HCT116 (cell line): ENCODE data around the gene COL9A3. TPM values are rescaled to one million over a fixed set of nuclear protein-coding genes. Genes with fewer than 3 reads are reported as not detected.

Source experiments
- ATAC-seq: fragments of 200-7000 bp; cut with Tn5 transposase; 2 replicates; pipeline ENCODE4 v1.9.1; 2020; ENCODE audit warnings: mild to moderate bottlenecking, moderate library complexity
- BruUV-seq: library from RNA; stranded (reverse); fragments of 400-500 nt; replicated peaks from 2 replicates; lab custom pipeline; 2021; lab: Mats Ljungman, UMichigan
- CTCF ChIA-PET: fragments of 300-600 bp; sonication (Branson Sonifier 250); formaldehyde crosslinking; loops from one replicate; lab custom pipeline; 2021; ENCODE audit warnings: antibody characterized with exemption; lab: Charles Lee
- POLR2A ChIA-PET: fragments of 300-600, 350-600 bp; sonication (Branson Sonifier 250); formaldehyde crosslinking; loops from one replicate; lab custom pipeline; 2021; ENCODE audit warnings: antibody characterized with exemption; lab: Charles Lee
- RAD21 ChIA-PET, 2 experiments: fragments of 300-600 bp; sonication (Branson Sonifier 250); formaldehyde crosslinking; loops; one replicate each; lab custom pipeline; 2023; ENCODE audit warnings: low total read pairs in 2 of 2; ENCODE audit not compliant: uncharacterized antibody in 2 of 2, unreplicated experiment in 2 of 2, low non-redundant PET in 1 of 2; lab: Charles Lee
- DNase-seq: peaks from one replicate; pipeline ENCODE4 v3.0.0-alpha.2; 2010; ENCODE audit warnings: low read depth, low spot score
- H2AFZ ChIP-seq: fragments of 200-600 bp; shearing (Covaris generic), sonication (generic); 2 replicates; pipeline ENCODE4 v1.6.1; 2017; ENCODE audit warnings: low read depth, mixed run types, mixed read lengths, antibody characterized with exemption, low read length; ENCODE audit not compliant: poor library complexity, severe bottlenecking
- H3K27ac ChIP-seq: 2 replicates; pipeline ENCODE4 v1.5.1; 2012; ENCODE audit warnings: low read depth, low read length
- H3K27me3 ChIP-seq: fragments of 200-600 bp; sonication (generic); 2 replicates; pipeline ENCODE4 v1.6.1; 2016; ENCODE audit warnings: mixed run types, low read length, mixed read lengths; ENCODE audit not compliant: insufficient read depth
- H3K36me3 ChIP-seq, 2 experiments: fragments of 200-500 bp in 1 of 2; fragments of 200-600 bp in 1 of 2; sonication (Bioruptor generic) in 1 of 2; sonication (generic) in 1 of 2; 2 replicates each; pipeline versions ENCODE4 v1.5.1 to v1.6.1; 2014 to 2016; ENCODE audit warnings: low read length in 2 of 2, inconsistent platforms in 1 of 2, mixed read lengths in 1 of 2, mixed run types in 1 of 2; ENCODE audit not compliant: insufficient read depth in 2 of 2, control insufficient read depth in 1 of 2
- H3K4me1 ChIP-seq, 2 experiments: fragments of 200-600 bp in 1 of 2; sonication (generic) in 1 of 2; 2 replicates each; pipeline versions ENCODE4 v1.5.1 to v1.6.1; 2012 to 2017; ENCODE audit warnings: low read length in 2 of 2, inconsistent platforms in 1 of 2, mild to moderate bottlenecking in 1 of 2, mixed read lengths in 1 of 2, mixed run types in 1 of 2, moderate library complexity in 1 of 2; ENCODE audit not compliant: insufficient read depth in 2 of 2, control insufficient read depth in 1 of 2
- H3K4me2 ChIP-seq: fragments of 200-600 bp; sonication (generic); 2 replicates; pipeline ENCODE4 v1.6.1; 2017; ENCODE audit warnings: mixed run types, low read length, mixed read lengths
- H3K4me3 ChIP-seq, 2 experiments: fragments of 200-600 bp in 1 of 2; sonication (generic) in 1 of 2; replicated peaks in 1 of 2; 2 replicates each; pipeline ENCODE4 v1.5.1; 2011 to 2016; ENCODE audit warnings: low read length in 2 of 2, control low read depth in 1 of 2, low read depth in 1 of 2, mild to moderate bottlenecking in 1 of 2, mixed read lengths in 1 of 2, mixed run types in 1 of 2
- H3K79me2 ChIP-seq: fragments of 200-600 bp; sonication (generic); 2 replicates; pipeline ENCODE4 v1.6.1; 2017; ENCODE audit warnings: mild to moderate bottlenecking, mixed run types, low read length, moderate library complexity, mixed read lengths; ENCODE audit not compliant: insufficient read depth
- H3K9ac ChIP-seq: fragments of 200-600 bp; sonication (generic); 2 replicates; pipeline ENCODE4 v1.6.1; 2016; ENCODE audit warnings: low read length, mixed read lengths
- H3K9me2 ChIP-seq: fragments of 200-600 bp; sonication (generic), shearing (Covaris generic); 2 replicates; pipeline ENCODE4 v1.6.1; 2017; ENCODE audit warnings: mixed run types, mild to moderate bottlenecking, moderate library complexity; ENCODE audit not compliant: insufficient read depth
- H3K9me3 ChIP-seq, 2 experiments: fragments of 200-500 bp in 1 of 2; fragments of 200-600 bp in 1 of 2; sonication (Bioruptor generic) in 1 of 2; sonication (generic) in 1 of 2; 2 replicates each; pipeline ENCODE4 v1.6.1; 2014 to 2017; ENCODE audit warnings: low read length in 2 of 2, mixed read lengths in 2 of 2, inconsistent platforms in 1 of 2, low read depth in 1 of 2, mild to moderate bottlenecking in 1 of 2, mixed run types in 1 of 2, moderate library complexity in 1 of 2; ENCODE audit not compliant: control insufficient read depth in 1 of 2, insufficient read depth in 1 of 2
- H4K20me1 ChIP-seq: fragments of 200-600 bp; sonication (generic), shearing (Covaris generic); 2 replicates; pipeline ENCODE4 v1.6.1; 2017; ENCODE audit warnings: mixed run types, mild to moderate bottlenecking, moderate library complexity; ENCODE audit not compliant: insufficient read depth
- CBX3 ChIP-seq: IDR thresholded peaks from 2 replicates; pipeline ENCODE4 v1.6.1; 2012; ENCODE audit warnings: low read depth
- CEBPB ChIP-seq: IDR thresholded peaks from 2 replicates; pipeline ENCODE4 v1.6.1; 2012; ENCODE audit warnings: low read depth
- CTCF ChIP-seq, 3 experiments: fragments of 200-600 bp in 1 of 3; sonication (generic) in 1 of 3; IDR thresholded peaks in 2 of 3; conservative IDR thresholded peaks in 1 of 3; 2 replicates each; pipeline ENCODE4 v1.5.1; 2012 to 2017; ENCODE audit warnings: low read depth in 2 of 3, low read length in 2 of 3, antibody characterized with exemption in 1 of 3, borderline replicate concordance in 1 of 3, control low read depth in 1 of 3, mild to moderate bottlenecking in 1 of 3, mixed read lengths in 1 of 3, mixed run types in 1 of 3, moderate library complexity in 1 of 3; ENCODE audit not compliant: insufficient read depth in 1 of 3
- ELF1 ChIP-seq: IDR thresholded peaks from 2 replicates; pipeline ENCODE4 v1.6.1; 2012; ENCODE audit warnings: low read depth, borderline replicate concordance
- EZH2phosphoT487 ChIP-seq: fragments of 200-600 bp; IDR thresholded peaks from 2 replicates; pipeline ENCODE4 v1.6.1; 2018; ENCODE audit warnings: antibody characterized with exemption, borderline replicate concordance
- MAX ChIP-seq: IDR thresholded peaks from 2 replicates; pipeline ENCODE4 v1.6.1; 2012
- POLR2AphosphoS5 ChIP-seq: IDR thresholded peaks from 2 replicates; pipeline ENCODE4 v1.6.1; 2011; ENCODE audit warnings: mild to moderate bottlenecking, low read depth, low read length, moderate library complexity
- RAD21 ChIP-seq: IDR thresholded peaks from 2 replicates; pipeline ENCODE4 v1.6.1; 2012; ENCODE audit warnings: low read depth, mild to moderate bottlenecking
- ZBTB33 ChIP-seq: IDR thresholded peaks from 2 replicates; pipeline ENCODE4 v1.6.1; 2011; ENCODE audit warnings: mild to moderate bottlenecking, low read length, moderate library complexity; ENCODE audit not compliant: insufficient replicate concordance; ENCODE audit errors: extremely low read depth
- ZFX ChIP-seq: fragments of 450-650 bp; IDR thresholded peaks from 2 replicates; pipeline ENCODE4 v1.6.1; 2017
- ZNF274 ChIP-seq: fragments of 200-500 bp; sonication (Bioruptor generic); IDR thresholded peaks from 2 replicates; pipeline ENCODE4 v1.6.1; 2014; ENCODE audit warnings: mild to moderate bottlenecking, low read depth, low read length, inconsistent platforms
- intact Hi-C: fragments of 100-400 bp; cut with micrococcal nuclease; formaldehyde crosslinking; loops from 2 replicates; pipeline ENCODE4 v1.10.0; 2022
- total RNA-seq: library from RNA; stranded (reverse); gene quantifications from one replicate; pipeline ENCODE4 v1.2.1, GENCODE V29; 2021; ENCODE audit not compliant: unreplicated experiment

COL9A3 gene
- total RNA-seq, 1 experiment from 2014 or later: 29.7 TPM

- TF ChIP-seq MAX: no peak
- TF ChIP-seq ZBTB33: no peak
- TF ChIP-seq CEBPB: no peak
- no peak for TF ChIP-seq POLR2AphosphoS5
- no peak for TF ChIP-seq EZH2phosphoT487
- no peak for TF ChIP-seq ELF1
- TF ChIP-seq CBX3: no peak
- TF ChIP-seq, all 23 proteins: peak for 0
- POLR2A ChIA-PET: no interaction called here
- no peak overlapping the region for H3K4me3 ChIP-seq
- ATAC-seq: no peak
- no TSS peak for BruUV-seq
- no peak for DNase-seq
- RAD21 ChIA-PET: no interaction called here
- no peaks in the 10 kb centered on the region for H3K79me2 ChIP-seq
- no peak overlapping the region for H3K9ac ChIP-seq
- no peak overlapping the region for H2AFZ ChIP-seq
- CTCF ChIA-PET: no interaction called here
- intact Hi-C loops: no loop called here
- no peaks in the 10 kb centered on the region for H3K9me3 ChIP-seq
- no peaks in the 10 kb centered on the region for H3K9me2 ChIP-seq
- H3K27ac ChIP-seq: no peak overlapping the region
- no peaks in the 10 kb centered on the region for H4K20me1 ChIP-seq
- no peaks in the 10 kb centered on the region for H3K27me3 ChIP-seq
- no peak overlapping the region for H3K4me2 ChIP-seq
- peaks cover 5 to 22% of the 10 kb centered on the region in 2 experiments; a peak in 3 of 4 replicates for H3K4me1 ChIP-seq
- no peaks in the 10 kb centered on the region for H3K36me3 ChIP-seq
Observed at GRCh38 chr20:62787321-62787720, 29.5 kb upstream of the COL9A3 start.

GRCh38 chr20:62787866-62788265 is 29.0 kb upstream of the COL9A3 start:
- BruUV-seq: no TSS peak
- Histone ChIP-seq H3K27ac (no peak overlapping the region), H4K20me1 (no peaks in the 10 kb centered on the region), H2AFZ (no peak overlapping the region), H3K4me3 (no peak overlapping the region), H3K9me2 (no peaks in the 10 kb centered on the region), H3K79me2 (no peaks in the 10 kb centered on the region), H3K4me2 (no peak overlapping the region), H3K4me1 (peaks cover 6 to 22% of the 10 kb centered on the region in 2 experiments; a peak in 3 of 4 replicates), H3K27me3 (no peaks in the 10 kb centered on the region), H3K9me3 (no peaks in the 10 kb centered on the region), H3K36me3 (no peaks in the 10 kb centered on the region), H3K9ac (no peak overlapping the region)
- DNase-seq: no peak
- TF ChIP-seq RAD21: no peak
- no peak for TF ChIP-seq CTCF (IDR thresholded peaks at IDR 0.05 in 2 of 3, conservative IDR thresholded peaks at IDR 0.05 in 1 of 3; ENCODE audit: borderline replicate concordance in 1 of 3, insufficient read depth in 1 of 3, low read depth in 2 of 3, low read length in 2 of 3)
- no peak for TF ChIP-seq ZFX
- TF ChIP-seq ZNF274: no peak
- no peak for TF ChIP-seq CEBPB
- CTCF ChIA-PET: no interaction called here
- no peak for ATAC-seq
- POLR2A ChIA-PET: no interaction called here
- intact Hi-C loops: no loop called here
- RAD21 ChIA-PET: no interaction called here
